ENCODE measurements around the gene FGD3. TPM values are rescaled to one million over a fixed set of nuclear protein-coding genes. Genes with fewer than 3 reads are reported as not detected.
"Not testable (repeated sequence)": the region's sequence is repeated elsewhere in the genome, so short reads cannot be mapped to it uniquely, and the experiment has no call there.

Gene FGD3
- total RNA-seq, 2 donors from 2014 or later = 1.8 to 2.3 TPM

GRCh38 chr9:92988215-92988768 lies 41.0 kb downstream of the FGD3 start:
- TF ChIP-seq CTCF (IDR thresholded peaks at IDR 0.05) = no peak
- DNase-seq = no peak
- Histone ChIP-seq H3K4me3 (no peak overlapping the region), H3K36me3 (no peaks in the 10 kb centered on the region), H3K9ac (ENCODE audit: low read depth in 2 of 2, low read length in 2 of 2) (no peak overlapping the region), H3K9me3 (no peaks in the 10 kb centered on the region), H3K27me3 (no peaks in the 10 kb centered on the region), H3K27ac (no peak overlapping the region), H3K4me1 (no peaks in the 10 kb centered on the region)
- intact Hi-C loops (cut with DNase I) = no loop called here

- intact Hi-C loops (cut with DNase I) = no loop called here
- H3K4me1 ChIP-seq = no peaks in the 10 kb centered on the region
- no peaks in the 10 kb centered on the region for H3K36me3 ChIP-seq
- no peak overlapping the region for H3K4me3 ChIP-seq
- no peak for TF ChIP-seq CTCF (IDR thresholded peaks at IDR 0.05)
- DNase-seq = no peak
- H3K27ac ChIP-seq = no peak overlapping the region
- no peaks in the 10 kb centered on the region for H3K27me3 ChIP-seq
- no peaks in the 10 kb centered on the region for H3K9me3 ChIP-seq
- no peak overlapping the region for H3K9ac ChIP-seq (ENCODE audit: low read depth in 2 of 2, low read length in 2 of 2)
Measured at GRCh38 chr9:92989561-92989960, 42.2 kb downstream of the FGD3 start.

- Histone ChIP-seq H3K9ac (ENCODE audit: low read depth in 2 of 2, low read length in 2 of 2) (no peak overlapping the region), H3K9me3 (no peaks in the 10 kb centered on the region), H3K4me1 (no peaks in the 10 kb centered on the region), H3K27ac (no peak overlapping the region), H3K27me3 (no peaks in the 10 kb centered on the region), H3K4me3 (no peak overlapping the region), H3K36me3 (no peaks in the 10 kb centered on the region)
- DNase-seq = no peak
- intact Hi-C loops (cut with DNase I) = no loop called here
- TF ChIP-seq CTCF (IDR thresholded peaks at IDR 0.05) = no peak
Measured at GRCh38 chr9:92990461-92990860, 43.1 kb downstream of the FGD3 start.

- no peaks in the 10 kb centered on the region for H3K27me3 ChIP-seq
- H3K9me3 ChIP-seq = no peaks in the 10 kb centered on the region
- no peaks in the 10 kb centered on the region for H3K36me3 ChIP-seq
- H3K4me1 ChIP-seq = no peaks in the 10 kb centered on the region
- H3K4me3 ChIP-seq = no peak overlapping the region
- no peak overlapping the region for H3K27ac ChIP-seq
- H3K9ac ChIP-seq (ENCODE audit: low read depth in 2 of 2, low read length in 2 of 2) = no peak overlapping the region
- intact Hi-C loops (cut with DNase I) = no loop called here
- TF ChIP-seq CTCF (IDR thresholded peaks at IDR 0.05) = no peak
- DNase-seq = no peak
Measured at GRCh38 chr9:92992549-92992948, 45.2 kb downstream of the FGD3 start.

- DNase-seq; H3K4me1 ChIP-seq; H3K4me3 ChIP-seq; H3K27me3 ChIP-seq; intact Hi-C loops (cut with DNase I); H3K36me3 ChIP-seq; H3K27ac ChIP-seq; H3K9me3 ChIP-seq; H3K9ac ChIP-seq (ENCODE audit: low read depth in 2 of 2, low read length in 2 of 2): not testable (repeated sequence)
Measured at GRCh38 chr9:92998871-92999270, 51.5 kb downstream of the FGD3 start.

GRCh38 chr9:93001031-93001430 lies 53.7 kb downstream of the FGD3 start:
- no peak for DNase-seq
- H3K9me3 ChIP-seq = no peaks in the 10 kb centered on the region
- TF ChIP-seq CTCF (IDR thresholded peaks at IDR 0.05) = no peak
- no peaks in the 10 kb centered on the region for H3K36me3 ChIP-seq
- no peaks in the 10 kb centered on the region for H3K27me3 ChIP-seq
- H3K9ac ChIP-seq (ENCODE audit: low read depth in 2 of 2, low read length in 2 of 2) = no peak overlapping the region
- no peaks in the 10 kb centered on the region for H3K4me1 ChIP-seq
- intact Hi-C loops (cut with DNase I) = no loop called here
- H3K27ac ChIP-seq = no peak overlapping the region
- no peak overlapping the region for H3K4me3 ChIP-seq
